Neural cell (in vitro differentiated cells): ENCODE results near the gene TRAK1. TPM values are rescaled to one million over a fixed set of nuclear protein-coding genes. Genes with fewer than 3 reads are reported as not detected.

ENCODE experiments used
- H2AFZ ChIP-seq: fragments of 200-600, 300-800 bp; sonication (generic), shearing (Covaris generic); 2 replicates; pipeline ENCODE4 v1.6.0; 2014; ENCODE audit warnings: low read depth, mild to moderate bottlenecking, antibody characterized with exemption, low read length, moderate library complexity
- H3F3A ChIP-seq: fragments of 200-600 bp; shearing (Covaris generic); 2 replicates; pipeline ENCODE4 v1.6.1; 2016; ENCODE audit warnings: mild to moderate bottlenecking, moderate library complexity, mixed read lengths, antibody characterized with exemption, low read length; ENCODE audit not compliant: insufficient read depth, poor library complexity, severe bottlenecking
- H3K27ac ChIP-seq: fragments of 200-600, 300-800 bp; sonication (generic), shearing (Covaris generic); 2 replicates; pipeline ENCODE4 v1.5.1; 2014; ENCODE audit warnings: mild to moderate bottlenecking, low read length, moderate library complexity
- H3K27me3 ChIP-seq: fragments of 300-800, 200-600 bp; sonication (generic), shearing (Covaris generic); 2 replicates; pipeline ENCODE4 v1.6.0; 2014; ENCODE audit warnings: mild to moderate bottlenecking, low read depth, low read length, moderate library complexity; ENCODE audit not compliant: insufficient read depth
- H3K36me3 ChIP-seq: fragments of 300-800, 200-600 bp; sonication (generic), shearing (Covaris generic); 2 replicates; pipeline ENCODE4 v1.5.1; 2014; ENCODE audit warnings: mild to moderate bottlenecking, antibody characterized with exemption, low read length, moderate library complexity; ENCODE audit not compliant: insufficient read depth
- H3K4me2 ChIP-seq: fragments of 300-800, 200-600 bp; sonication (generic), shearing (Covaris generic); 2 replicates; pipeline ENCODE4 v1.6.0; 2014; ENCODE audit warnings: mild to moderate bottlenecking, low read length
- H3K4me3 ChIP-seq: fragments of 300-800, 200-600 bp; sonication (generic), shearing (Covaris generic); 2 replicates; pipeline ENCODE4 v1.5.1; 2014; ENCODE audit warnings: mild to moderate bottlenecking, low read length, moderate library complexity
- H3K79me2 ChIP-seq: fragments of 200-600 bp; shearing (Covaris generic); replicated peaks from 2 replicates; pipeline ENCODE4 v1.6.0; 2014; ENCODE audit warnings: mild to moderate bottlenecking, low read length, moderate library complexity; ENCODE audit not compliant: insufficient read depth
- H3K9ac ChIP-seq: fragments of 300-800, 200-600 bp; sonication (generic), shearing (Covaris generic); 2 replicates; pipeline ENCODE4 v1.6.1; 2016; ENCODE audit warnings: mild to moderate bottlenecking, low read length, mixed read lengths
- H3K9me2 ChIP-seq: fragments of 200-600 bp; shearing (Covaris generic); 2 replicates; pipeline ENCODE4 v1.6.1; 2016; ENCODE audit warnings: mild to moderate bottlenecking, low read length, mixed read lengths; ENCODE audit not compliant: insufficient read depth
- H3K9me3 ChIP-seq: fragments of 200-600, 300-800 bp; sonication (generic), shearing (Covaris generic); 2 replicates; pipeline ENCODE4 v1.6.1; 2016; ENCODE audit warnings: mild to moderate bottlenecking, mixed run types, low read length, moderate library complexity, mixed read lengths
- H4K20me1 ChIP-seq: fragments of 200-600 bp; shearing (Covaris generic); 2 replicates; pipeline ENCODE4 v1.6.1; 2016; ENCODE audit warnings: mild to moderate bottlenecking, mixed run types; ENCODE audit not compliant: insufficient read depth
- CTCF ChIP-seq: fragments of 450-650 bp; IDR thresholded peaks from 2 replicates; pipeline ENCODE4 v1.5.1; 2014; ENCODE audit warnings: antibody characterized with exemption, mild to moderate bottlenecking, moderate library complexity; ENCODE audit not compliant: poor library complexity, severe bottlenecking
- EP300 ChIP-seq: fragments of 450-650 bp; conservative IDR thresholded peaks from 2 replicates; pipeline ENCODE4 v1.6.1; 2014; ENCODE audit warnings: antibody characterized with exemption, mild to moderate bottlenecking, moderate library complexity; ENCODE audit not compliant: poor library complexity, severe bottlenecking
- EZH2 ChIP-seq: fragments of 200-600, 300-800 bp; shearing (Covaris generic), sonication (generic); IDR thresholded peaks from 2 replicates; pipeline ENCODE4 v1.6.1; 2014; ENCODE audit warnings: antibody characterized with exemption, low read length, borderline replicate concordance, mild to moderate bottlenecking; ENCODE audit not compliant: insufficient read depth, poor library complexity, severe bottlenecking
- MXI1 ChIP-seq: fragments of 450-650 bp; conservative IDR thresholded peaks from 2 replicates; pipeline ENCODE4 v1.6.1; 2014; ENCODE audit warnings: antibody characterized with exemption, mild to moderate bottlenecking; ENCODE audit not compliant: poor library complexity, severe bottlenecking
- POLR2AphosphoS5 ChIP-seq: IDR thresholded peaks from 2 replicates; pipeline ENCODE4 v1.6.1; 2012
- RAD21 ChIP-seq: fragments of 450-650 bp; conservative IDR thresholded peaks from 2 replicates; pipeline ENCODE4 v1.6.1; 2014; ENCODE audit warnings: antibody characterized with exemption, mild to moderate bottlenecking, moderate library complexity
- SMC3 ChIP-seq: fragments of 450-650 bp; conservative IDR thresholded peaks from 2 replicates; pipeline ENCODE4 v1.6.1; 2014; ENCODE audit warnings: antibody characterized with exemption, mild to moderate bottlenecking, moderate library complexity; ENCODE audit not compliant: poor library complexity
- TAF1 ChIP-seq: IDR thresholded peaks from 2 replicates; pipeline ENCODE4 v1.6.1; 2012; ENCODE audit warnings: low read depth
- polyA plus RNA-seq: library from polyadenylated mRNA; depleted of rRNA; stranded (reverse); fragments of >200 nt; gene quantifications from 2 replicates; pipeline ENCODE4 v1.2.3, GENCODE V29; 2014
- TF ChIP-seq, protein P1 (sequence below): IDR thresholded peaks from 2 replicates; pipeline ENCODE4 v1.6.1; 2012; ENCODE audit warnings: borderline replicate concordance

Gene TRAK1
- polyA plus RNA-seq, 1 donor from 2014 or later = 34.7 TPM

DNA sequence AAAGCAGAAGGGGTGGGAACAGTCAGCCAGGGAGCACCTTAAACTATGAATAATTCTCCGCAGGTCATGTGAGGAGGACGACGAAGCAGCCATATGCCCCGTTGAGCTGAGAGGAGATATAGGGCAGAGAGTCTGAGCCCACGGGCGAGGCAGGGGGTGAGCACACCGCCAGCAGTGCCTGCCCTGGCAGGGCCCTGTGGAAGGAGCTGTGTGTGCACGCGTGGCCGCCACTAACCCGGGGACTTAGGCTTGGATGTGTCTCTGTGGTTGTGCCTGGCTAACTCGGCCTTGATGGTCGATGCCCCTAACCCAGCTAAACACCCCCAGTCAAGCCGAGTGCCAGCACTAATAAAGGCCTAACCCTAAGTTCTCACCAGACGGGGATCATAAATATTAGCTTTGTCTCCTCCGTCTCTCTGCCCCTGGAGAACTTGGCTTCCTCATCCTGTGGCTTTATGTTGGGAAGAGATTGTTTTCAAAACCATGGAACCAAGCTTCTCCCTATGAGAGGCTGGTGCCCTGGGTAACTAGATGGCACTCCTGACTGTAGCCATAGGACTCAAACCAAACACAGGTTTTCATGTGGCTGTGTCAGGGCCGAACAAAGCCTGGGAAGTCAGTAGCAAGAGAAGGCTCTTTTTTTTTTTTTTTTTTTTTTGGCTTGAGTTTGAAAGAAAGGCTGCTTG lies 129.4 kb downstream of the TRAK1 start:
- TF ChIP-seq, protein P1, sequence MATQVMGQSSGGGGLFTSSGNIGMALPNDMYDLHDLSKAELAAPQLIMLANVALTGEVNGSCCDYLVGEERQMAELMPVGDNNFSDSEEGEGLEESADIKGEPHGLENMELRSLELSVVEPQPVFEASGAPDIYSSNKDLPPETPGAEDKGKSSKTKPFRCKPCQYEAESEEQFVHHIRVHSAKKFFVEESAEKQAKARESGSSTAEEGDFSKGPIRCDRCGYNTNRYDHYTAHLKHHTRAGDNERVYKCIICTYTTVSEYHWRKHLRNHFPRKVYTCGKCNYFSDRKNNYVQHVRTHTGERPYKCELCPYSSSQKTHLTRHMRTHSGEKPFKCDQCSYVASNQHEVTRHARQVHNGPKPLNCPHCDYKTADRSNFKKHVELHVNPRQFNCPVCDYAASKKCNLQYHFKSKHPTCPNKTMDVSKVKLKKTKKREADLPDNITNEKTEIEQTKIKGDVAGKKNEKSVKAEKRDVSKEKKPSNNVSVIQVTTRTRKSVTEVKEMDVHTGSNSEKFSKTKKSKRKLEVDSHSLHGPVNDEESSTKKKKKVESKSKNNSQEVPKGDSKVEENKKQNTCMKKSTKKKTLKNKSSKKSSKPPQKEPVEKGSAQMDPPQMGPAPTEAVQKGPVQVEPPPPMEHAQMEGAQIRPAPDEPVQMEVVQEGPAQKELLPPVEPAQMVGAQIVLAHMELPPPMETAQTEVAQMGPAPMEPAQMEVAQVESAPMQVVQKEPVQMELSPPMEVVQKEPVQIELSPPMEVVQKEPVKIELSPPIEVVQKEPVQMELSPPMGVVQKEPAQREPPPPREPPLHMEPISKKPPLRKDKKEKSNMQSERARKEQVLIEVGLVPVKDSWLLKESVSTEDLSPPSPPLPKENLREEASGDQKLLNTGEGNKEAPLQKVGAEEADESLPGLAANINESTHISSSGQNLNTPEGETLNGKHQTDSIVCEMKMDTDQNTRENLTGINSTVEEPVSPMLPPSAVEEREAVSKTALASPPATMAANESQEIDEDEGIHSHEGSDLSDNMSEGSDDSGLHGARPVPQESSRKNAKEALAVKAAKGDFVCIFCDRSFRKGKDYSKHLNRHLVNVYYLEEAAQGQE = no peak
- TF ChIP-seq MXI1 = no peak
- H3K9me2 ChIP-seq = no peaks in the 10 kb centered on the region
- H3K4me3 ChIP-seq = no peak overlapping the region
- H3K27me3 ChIP-seq = no peaks in the 10 kb centered on the region
- no peak overlapping the region for H3K27ac ChIP-seq
- no peak overlapping the region for H2AFZ ChIP-seq
- H3K36me3 ChIP-seq = no peaks in the 10 kb centered on the region
- no peaks in the 10 kb centered on the region for H3K79me2 ChIP-seq
- no peaks in the 10 kb centered on the region for H3K9me3 ChIP-seq
- H3K4me2 ChIP-seq = no peak overlapping the region
- no peak overlapping the region for H3K9ac ChIP-seq
- H4K20me1 ChIP-seq = no peaks in the 10 kb centered on the region
- no peaks in the 10 kb centered on the region for H3F3A ChIP-seq

DNA sequence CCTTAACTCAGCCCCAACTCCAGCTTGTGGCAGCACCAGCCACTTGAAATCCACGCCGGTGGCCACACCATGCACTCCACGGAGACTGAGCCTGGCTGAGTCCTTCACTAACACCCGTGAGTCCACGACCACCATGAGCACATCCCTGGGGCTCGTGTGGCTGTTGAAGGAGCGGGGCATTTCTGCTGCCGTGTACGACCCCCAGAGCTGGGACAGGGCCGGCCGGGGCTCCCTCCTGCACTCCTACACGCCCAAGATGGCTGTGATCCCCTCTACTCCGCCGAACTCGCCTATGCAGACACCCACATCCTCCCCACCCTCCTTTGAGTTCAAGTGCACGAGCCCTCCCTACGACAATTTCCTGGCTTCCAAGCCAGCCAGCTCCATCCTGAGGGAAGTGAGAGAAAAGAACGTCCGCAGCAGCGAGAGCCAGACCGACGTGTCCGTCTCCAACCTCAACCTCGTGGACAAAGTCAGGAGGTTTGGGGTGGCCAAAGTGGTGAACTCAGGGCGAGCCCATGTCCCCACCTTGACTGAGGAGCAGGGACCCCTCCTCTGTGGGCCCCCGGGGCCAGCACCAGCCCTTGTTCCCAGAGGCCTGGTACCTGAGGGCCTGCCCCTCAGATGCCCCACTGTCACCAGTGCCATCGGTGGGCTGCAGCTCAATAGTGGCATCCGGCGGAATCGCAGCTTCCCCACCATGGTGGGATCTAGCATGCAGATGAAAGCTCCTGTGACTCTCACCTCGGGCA lies 132.0 kb downstream of the TRAK1 start:
- Histone ChIP-seq H3K9ac (no peak overlapping the region), H2AFZ (no peak overlapping the region), H3F3A (no peaks in the 10 kb centered on the region), H3K4me2 (no peak overlapping the region), H3K79me2 (no peaks in the 10 kb centered on the region), H3K4me3 (no peak overlapping the region), H3K9me2 (no peaks in the 10 kb centered on the region), H3K27ac (no peak overlapping the region), H3K27me3 (no peaks in the 10 kb centered on the region), H4K20me1 (no peaks in the 10 kb centered on the region), H3K9me3 (no peaks in the 10 kb centered on the region), H3K36me3 (no peaks in the 10 kb centered on the region)
- TF ChIP-seq EZH2 = no peak
- no peak for TF ChIP-seq MXI1
- TF ChIP-seq SMC3 = no peak
- TF ChIP-seq POLR2AphosphoS5 = no peak
- TF ChIP-seq, protein P1 = no peak
- no peak for TF ChIP-seq EP300
- no peak for TF ChIP-seq RAD21
- no peak for TF ChIP-seq CTCF
- TF ChIP-seq TAF1 = no peak
